Measurements from ENCODE around the gene SLC38A10. TPM values are rescaled to one million over a fixed set of nuclear protein-coding genes. Genes with fewer than 3 reads are reported as not detected.
A peak's percentile ranks its signal among the peaks of the same experiment; 100 is the strongest.

Gene SLC38A10
- total RNA-seq, 1 experiment from 2014 or later, result 109 TPM

DNA sequence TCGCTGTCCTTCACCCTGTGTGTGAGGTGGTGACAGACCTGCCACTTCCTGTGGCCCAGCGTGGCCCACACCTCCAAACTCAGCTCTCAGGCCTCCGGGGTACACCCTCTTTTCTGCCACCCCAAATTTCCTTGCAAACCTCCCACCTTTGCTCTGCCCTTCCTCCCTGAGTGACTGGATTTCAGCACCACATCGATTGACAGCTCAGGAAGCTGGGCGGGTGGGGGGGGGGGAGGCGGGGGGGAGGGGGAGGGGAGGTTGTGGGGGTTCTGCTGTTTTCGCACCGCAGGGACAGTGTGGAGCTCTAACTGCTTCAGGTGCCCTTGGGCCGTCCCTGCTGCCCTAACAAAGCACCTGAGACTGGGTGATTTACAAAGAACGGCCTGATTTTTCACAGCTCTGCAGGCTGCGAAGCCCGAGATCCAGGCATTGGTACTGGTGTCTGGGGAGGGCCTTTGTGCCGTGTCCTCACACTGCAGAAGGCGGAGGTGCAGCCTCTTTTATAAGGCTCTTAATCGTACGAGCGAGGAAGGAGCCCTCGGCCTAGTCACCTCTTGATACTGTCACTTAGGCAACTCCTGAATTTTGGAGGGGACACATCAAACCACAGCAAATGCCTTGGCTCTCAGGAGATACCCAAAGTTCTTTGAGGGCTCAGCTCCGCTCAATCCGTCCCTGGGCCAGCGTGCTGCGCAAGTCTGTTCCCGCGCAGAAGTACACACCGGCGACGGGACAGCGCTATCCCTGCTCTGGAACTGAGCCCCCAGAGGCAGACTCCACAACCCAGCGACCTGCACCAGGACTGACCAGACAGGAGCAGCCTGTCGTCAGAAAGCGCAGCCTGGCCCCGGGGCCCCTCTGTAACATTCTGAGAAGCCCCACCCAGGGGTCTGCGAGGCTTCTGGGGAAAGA, 52.4 kb downstream of the SLC38A10 start:
- Histone ChIP-seq H3K4me2 (ENCODE audit: low read length) (no peak overlapping the region), H3K27me3 (ENCODE audit: insufficient read depth, low read length) (no peaks in the 10 kb centered on the region), H3K36me3 (ENCODE audit: control insufficient read depth in 1 of 2, insufficient read depth in 2 of 2, low read length in 2 of 2) (peaks cover 2 to 10% of the 10 kb centered on the region in 2 experiments; a peak in 1 of 4 replicates), H3K4me3 (replicated peaks in 1 of 2; ENCODE audit: low read depth in 1 of 2, low read length in 2 of 2) (no peak overlapping the region), H2AFZ (ENCODE audit: low read depth, low read length, poor library complexity, severe bottlenecking) (no peak overlapping the region), H3K79me2 (ENCODE audit: insufficient read depth, low read length) (peaks cover 45% of the 10 kb centered on the region), H3K9me3 (ENCODE audit: control insufficient read depth in 1 of 2, insufficient read depth in 1 of 2, low read depth in 1 of 2, low read length in 2 of 2) (no peaks in the 10 kb centered on the region), H3K9me2 (ENCODE audit: insufficient read depth) (no peaks in the 10 kb centered on the region), H4K20me1 (ENCODE audit: insufficient read depth) (no peaks in the 10 kb centered on the region), H3K27ac (ENCODE audit: low read depth, low read length) (no peak overlapping the region), H3K4me1 (ENCODE audit: control insufficient read depth in 1 of 2, insufficient read depth in 2 of 2, low read length in 2 of 2) (peaks cover 11 to 30% of the 10 kb centered on the region in 2 experiments; a peak in 3 of 4 replicates), H3K9ac (ENCODE audit: low read length) (no peak overlapping the region)
- intact Hi-C loops (cut with micrococcal nuclease), result no loop called here
- no peak for TF ChIP-seq TCF7L2 (IDR thresholded peaks at IDR 0.05; ENCODE audit: borderline replicate concordance, extremely low read depth, insufficient read depth, insufficient read length)
- TF ChIP-seq, protein P1, sequence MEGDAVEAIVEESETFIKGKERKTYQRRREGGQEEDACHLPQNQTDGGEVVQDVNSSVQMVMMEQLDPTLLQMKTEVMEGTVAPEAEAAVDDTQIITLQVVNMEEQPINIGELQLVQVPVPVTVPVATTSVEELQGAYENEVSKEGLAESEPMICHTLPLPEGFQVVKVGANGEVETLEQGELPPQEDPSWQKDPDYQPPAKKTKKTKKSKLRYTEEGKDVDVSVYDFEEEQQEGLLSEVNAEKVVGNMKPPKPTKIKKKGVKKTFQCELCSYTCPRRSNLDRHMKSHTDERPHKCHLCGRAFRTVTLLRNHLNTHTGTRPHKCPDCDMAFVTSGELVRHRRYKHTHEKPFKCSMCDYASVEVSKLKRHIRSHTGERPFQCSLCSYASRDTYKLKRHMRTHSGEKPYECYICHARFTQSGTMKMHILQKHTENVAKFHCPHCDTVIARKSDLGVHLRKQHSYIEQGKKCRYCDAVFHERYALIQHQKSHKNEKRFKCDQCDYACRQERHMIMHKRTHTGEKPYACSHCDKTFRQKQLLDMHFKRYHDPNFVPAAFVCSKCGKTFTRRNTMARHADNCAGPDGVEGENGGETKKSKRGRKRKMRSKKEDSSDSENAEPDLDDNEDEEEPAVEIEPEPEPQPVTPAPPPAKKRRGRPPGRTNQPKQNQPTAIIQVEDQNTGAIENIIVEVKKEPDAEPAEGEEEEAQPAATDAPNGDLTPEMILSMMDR (IDR thresholded peaks at IDR 0.05 in 2 of 3, conservative IDR thresholded peaks at IDR 0.05 in 1 of 3; ENCODE audit: borderline replicate concordance in 1 of 3, insufficient read depth in 1 of 3, low read depth in 2 of 3, low read length in 2 of 3), result no peak
- no peak for TF ChIP-seq EZH2phosphoT487 (IDR thresholded peaks at IDR 0.05; ENCODE audit: borderline replicate concordance)
- TF ChIP-seq SRF (IDR thresholded peaks at IDR 0.05; ENCODE audit: low read depth), result no peak
- TF ChIP-seq POLR2A (IDR thresholded peaks at IDR 0.05; ENCODE audit: borderline replicate concordance, extremely low read depth, insufficient read depth, insufficient read length), result no peak
- TF ChIP-seq YY1 (IDR thresholded peaks at IDR 0.05; ENCODE audit: extremely low read depth, insufficient replicate concordance, low read depth, low read length), result no peak
- TF ChIP-seq EGR1 (IDR thresholded peaks at IDR 0.05; ENCODE audit: low read depth), result no peak
- no peak for TF ChIP-seq ZNF274 (IDR thresholded peaks at IDR 0.05; ENCODE audit: low read depth, low read length)
- TF ChIP-seq MAX (IDR thresholded peaks at IDR 0.05), result no peak
- TF ChIP-seq, protein P2, sequence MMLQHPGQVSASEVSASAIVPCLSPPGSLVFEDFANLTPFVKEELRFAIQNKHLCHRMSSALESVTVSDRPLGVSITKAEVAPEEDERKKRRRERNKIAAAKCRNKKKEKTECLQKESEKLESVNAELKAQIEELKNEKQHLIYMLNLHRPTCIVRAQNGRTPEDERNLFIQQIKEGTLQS (IDR thresholded peaks at IDR 0.05), result no peak
- TF ChIP-seq ELF1 (IDR thresholded peaks at IDR 0.05; ENCODE audit: borderline replicate concordance, low read depth), result no peak
- no peak for TF ChIP-seq RAD21 (IDR thresholded peaks at IDR 0.05; ENCODE audit: low read depth)
- ChIA-PET POLR2A (interaction anchor here (0.7 kb wide), 1 partner anchor 9 kb away, joined by 5 read pairs; no protein-coding TSS in a partner anchor), RAD21 (ENCODE audit: low non-redundant PET in 1 of 2, low total read pairs in 2 of 2, uncharacterized antibody in 2 of 2, unreplicated experiment in 2 of 2) (interaction anchor here (0.6 to 0.8 kb wide), 2 partner anchors 98 to 100 kb away, joined by 4 to 8 read pairs; no protein-coding TSS in a partner anchor), CTCF (interaction anchor here (1.3 kb wide), 1 partner anchor 100 kb away, joined by 4 read pairs; no protein-coding TSS in a partner anchor)
- DNase-seq (ENCODE audit: low read depth, low spot score), result no peak
- TSS peak; percentile 16 for BruUV-seq (replicated peaks)
- ATAC-seq, result no peak
